NCI-H1105 treated with DMSO at 0.1 percent for 48 hours (cell line): ENCODE results near the gene GDF9.
"Not testable (repeated sequence)": the region's sequence is repeated elsewhere in the genome, so short reads cannot be mapped to it uniquely, and the experiment has no call there.

Experiments used
- DNase-seq: peaks from one replicate; lab custom pipeline; 2025; lab: John Stamatoyannopoulos, UW

The GDF9 gene

GRCh38 chr5:132872788-132873118, 6.5 kb upstream of the GDF9 start:
- no peak for DNase-seq

GRCh38 chr5:132871459-132872284, 5.4 kb upstream of the GDF9 start:
- DNase-seq, result no peak

- DNase-seq, result no peak
Measured at GRCh38 chr5:132870801-132871200, 4.5 kb upstream of the GDF9 start.

- no peak for DNase-seq
Measured at GRCh38 chr5:132868754-132869153, 2.5 kb upstream of the GDF9 start.

- no peak for DNase-seq
Measured at GRCh38 chr5:132867046-132867451, 780 bp upstream of the GDF9 start.

GRCh38 chr5:132865668-132866341, 464 bp downstream of the GDF9 start:
- DNase-seq, result no peak

GRCh38 chr5:132860742-132861141, 5.5 kb downstream of the GDF9 start:
- DNase-seq, result no peak

GRCh38 chr5:132859889-132860437, 6.3 kb downstream of the GDF9 start:
- DNase-seq, result no peak

- DNase-seq, result no peak
Measured at GRCh38 chr5:132856011-132856410, 10.3 kb downstream of the GDF9 start.

GRCh38 chr5:132854992-132855391, 11.3 kb downstream of the GDF9 start:
- not testable (repeated sequence) for DNase-seq

GRCh38 chr5:132854301-132854700, 12.0 kb downstream of the GDF9 start:
- DNase-seq, result no peak

- DNase-seq, result no peak
Measured at GRCh38 chr5:132853790-132854189, 12.5 kb downstream of the GDF9 start.

- DNase-seq, result no peak
Measured at GRCh38 chr5:132853323-132853722, 12.9 kb downstream of the GDF9 start.

- DNase-seq, result no peak
Measured at GRCh38 chr5:132850066-132850465, 16.2 kb downstream of the GDF9 start.

GRCh38 chr5:132849347-132849746, 16.9 kb downstream of the GDF9 start:
- DNase-seq, result no peak

GRCh38 chr5:132848270-132848669, 18.0 kb downstream of the GDF9 start:
- DNase-seq, result no peak

GRCh38 chr5:132841305-132841704, 25.0 kb downstream of the GDF9 start:
- DNase-seq, result no peak

- no peak for DNase-seq
Measured at GRCh38 chr5:132840896-132841295, 25.4 kb downstream of the GDF9 start.

- no peak for DNase-seq
Measured at GRCh38 chr5:132840313-132840712, 26.0 kb downstream of the GDF9 start.

- no peak for DNase-seq
Measured at GRCh38 chr5:132839426-132840301, 26.6 kb downstream of the GDF9 start.

- no peak for DNase-seq
Measured at GRCh38 chr5:132838516-132839282, 27.6 kb downstream of the GDF9 start.

GRCh38 chr5:132837868-132838267, 28.4 kb downstream of the GDF9 start:
- no peak for DNase-seq
